ENCODE measurements around the gene AFAP1.

DNA sequence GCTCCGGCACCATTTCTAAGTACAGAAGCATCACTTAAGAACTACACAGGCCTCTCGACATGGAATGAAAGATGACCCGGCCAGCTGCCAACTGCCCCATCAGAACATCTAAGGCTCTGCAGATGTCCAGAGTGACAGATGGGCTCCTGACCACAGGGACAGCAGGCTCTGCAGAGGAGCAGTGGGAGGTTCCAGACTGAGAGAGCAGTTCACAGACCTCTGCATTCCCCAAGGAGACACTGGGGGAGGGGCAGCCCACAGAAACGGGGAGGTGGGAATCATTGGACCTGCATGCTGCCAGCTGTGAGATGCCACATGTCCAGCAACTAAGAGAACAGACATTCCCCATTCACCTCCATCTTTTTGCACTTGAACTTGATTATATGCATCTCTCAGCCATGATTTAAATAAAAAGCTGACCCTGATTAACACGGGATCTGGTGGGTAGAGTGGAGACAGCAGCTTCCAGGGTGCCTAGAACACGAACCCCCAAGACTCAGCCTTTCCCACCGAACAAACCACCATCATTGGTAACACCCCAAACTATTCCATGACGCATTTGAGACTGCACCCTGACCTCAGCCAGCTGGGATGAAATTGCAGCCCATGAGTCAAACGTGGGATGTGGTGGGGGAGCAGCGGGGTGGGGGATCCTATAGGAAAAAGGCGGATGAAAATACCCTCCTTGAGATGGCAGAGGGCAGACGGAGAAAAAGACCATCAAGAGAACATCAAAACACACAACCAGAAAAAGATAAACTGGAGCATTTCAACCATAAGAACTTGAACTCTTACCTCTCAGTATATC is 47.2 kb downstream of the AFAP1 start:
- no peak for TF ChIP-seq POLR2A (IDR thresholded peaks at IDR 0.05; ENCODE audit: low read depth, low read length)
- no peak for TF ChIP-seq POLR2AphosphoS5 (IDR thresholded peaks at IDR 0.05; ENCODE audit: insufficient read depth, low read depth, low read length)
- TF ChIP-seq, protein P1, sequence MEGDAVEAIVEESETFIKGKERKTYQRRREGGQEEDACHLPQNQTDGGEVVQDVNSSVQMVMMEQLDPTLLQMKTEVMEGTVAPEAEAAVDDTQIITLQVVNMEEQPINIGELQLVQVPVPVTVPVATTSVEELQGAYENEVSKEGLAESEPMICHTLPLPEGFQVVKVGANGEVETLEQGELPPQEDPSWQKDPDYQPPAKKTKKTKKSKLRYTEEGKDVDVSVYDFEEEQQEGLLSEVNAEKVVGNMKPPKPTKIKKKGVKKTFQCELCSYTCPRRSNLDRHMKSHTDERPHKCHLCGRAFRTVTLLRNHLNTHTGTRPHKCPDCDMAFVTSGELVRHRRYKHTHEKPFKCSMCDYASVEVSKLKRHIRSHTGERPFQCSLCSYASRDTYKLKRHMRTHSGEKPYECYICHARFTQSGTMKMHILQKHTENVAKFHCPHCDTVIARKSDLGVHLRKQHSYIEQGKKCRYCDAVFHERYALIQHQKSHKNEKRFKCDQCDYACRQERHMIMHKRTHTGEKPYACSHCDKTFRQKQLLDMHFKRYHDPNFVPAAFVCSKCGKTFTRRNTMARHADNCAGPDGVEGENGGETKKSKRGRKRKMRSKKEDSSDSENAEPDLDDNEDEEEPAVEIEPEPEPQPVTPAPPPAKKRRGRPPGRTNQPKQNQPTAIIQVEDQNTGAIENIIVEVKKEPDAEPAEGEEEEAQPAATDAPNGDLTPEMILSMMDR (IDR thresholded peaks at IDR 0.05; ENCODE audit: extremely low read depth in 1 of 2, insufficient read depth in 1 of 2, low read depth in 1 of 2, low read length in 2 of 2) = no peak
- TF ChIP-seq, protein P2, sequence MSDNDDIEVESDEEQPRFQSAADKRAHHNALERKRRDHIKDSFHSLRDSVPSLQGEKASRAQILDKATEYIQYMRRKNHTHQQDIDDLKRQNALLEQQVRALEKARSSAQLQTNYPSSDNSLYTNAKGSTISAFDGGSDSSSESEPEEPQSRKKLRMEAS (IDR thresholded peaks at IDR 0.05; ENCODE audit: insufficient read depth, insufficient read length) = no peak
